Tibial artery (tissue), 4 donors: ENCODE measurements around the gene STN1.

Experiments used
- DNase-seq, 2 donors: peaks; one replicate each; pipeline ENCODE4 v3.0.0-alpha.2; 2019
- H3K27ac ChIP-seq, 2 donors: fragments of 200-600 bp; sonication (generic) in 1 of 2; 1 replicate in 1 of 2; 2 replicates in 1 of 2; pipeline ENCODE4 v1.5.1; 2018 to 2019; ENCODE audit warnings: mild to moderate bottlenecking in 1 of 2
- H3K27me3 ChIP-seq, 2 donors: fragments of 200-600 bp; sonication (generic) in 1 of 2; one replicate each; pipeline versions ENCODE4 v1.5.1 to v1.6.0; 2016 to 2019
- H3K36me3 ChIP-seq, 3 donors: fragments of 200-600 bp; sonication (generic) in 2 of 3; one replicate each; pipeline ENCODE4 v1.5.1; 2016 to 2019; ENCODE audit warnings: mild to moderate bottlenecking in 2 of 3
- H3K4me1 ChIP-seq, 4 donors: fragments of 200-600 bp; sonication (generic) in 2 of 4; 1 replicate in 3 of 4; 2 replicates in 1 of 4; pipeline ENCODE4 v1.5.1; 2016 to 2019
- H3K4me3 ChIP-seq, 2 donors: fragments of 200-600 bp; sonication (generic) in 1 of 2; 1 replicate in 1 of 2; 2 replicates in 1 of 2; pipeline ENCODE4 v1.5.1; 2018 to 2019; ENCODE audit warnings: mild to moderate bottlenecking in 2 of 2
- H3K9me3 ChIP-seq, 3 donors: fragments of 200-600 bp; sonication (generic) in 1 of 3; one replicate each; pipeline ENCODE4 v1.5.1; 2016 to 2019
- intact Hi-C: fragments of 100-400 bp; cut with DNase I; formaldehyde crosslinking; loops from one replicate; pipeline ENCODE4 v1.15.0; 2023; ENCODE audit warnings: low total_unique reads
- TF ChIP-seq, protein P1 (sequence below), 2 experiments: fragments of 200-600 bp in 1 of 2; fragments of 450-650 bp in 1 of 2; IDR thresholded peaks; one replicate each; pipeline ENCODE4 v1.5.1; 2017 to 2019; ENCODE audit warnings: antibody characterized with exemption in 2 of 2, mild to moderate bottlenecking in 1 of 2, moderate library complexity in 1 of 2

STN1 gene

DNA sequence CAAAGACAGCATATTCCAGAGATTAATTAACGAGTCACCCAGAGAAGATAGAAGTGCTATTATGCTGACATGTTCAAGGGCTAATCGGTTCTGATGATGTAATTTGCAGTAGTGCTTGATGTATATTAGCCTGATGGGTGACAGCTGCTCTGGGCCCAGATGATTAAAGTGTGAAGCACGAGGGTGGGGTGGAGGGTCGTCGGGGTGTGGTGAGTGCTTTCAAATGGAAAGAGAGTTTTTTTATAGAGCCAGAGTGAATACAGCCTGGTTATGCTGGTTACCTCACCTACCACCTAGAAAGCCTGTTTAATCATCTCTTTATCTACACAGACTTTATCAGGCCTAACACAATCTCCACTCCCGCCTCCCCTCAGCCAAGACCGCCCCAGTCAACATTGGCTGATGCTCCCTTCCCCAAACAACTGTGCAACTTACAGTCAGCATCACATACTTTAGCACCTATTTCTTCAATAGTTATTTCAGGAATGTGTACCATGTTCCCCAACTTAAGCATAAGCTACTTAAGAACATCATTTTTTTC is 11.5 kb upstream of the STN1 start:
- intact Hi-C loops: no loop called here
- DNase-seq: no peak
- no peak overlapping the region for H3K4me3 ChIP-seq
- H3K27ac ChIP-seq: no peak overlapping the region
- H3K36me3 ChIP-seq: no peaks in the 10 kb centered on the region
- no peaks in the 10 kb centered on the region for H3K9me3 ChIP-seq
- H3K4me1 ChIP-seq: no peaks in the 10 kb centered on the region
- no peaks in the 10 kb centered on the region for H3K27me3 ChIP-seq
- TF ChIP-seq, protein P1, sequence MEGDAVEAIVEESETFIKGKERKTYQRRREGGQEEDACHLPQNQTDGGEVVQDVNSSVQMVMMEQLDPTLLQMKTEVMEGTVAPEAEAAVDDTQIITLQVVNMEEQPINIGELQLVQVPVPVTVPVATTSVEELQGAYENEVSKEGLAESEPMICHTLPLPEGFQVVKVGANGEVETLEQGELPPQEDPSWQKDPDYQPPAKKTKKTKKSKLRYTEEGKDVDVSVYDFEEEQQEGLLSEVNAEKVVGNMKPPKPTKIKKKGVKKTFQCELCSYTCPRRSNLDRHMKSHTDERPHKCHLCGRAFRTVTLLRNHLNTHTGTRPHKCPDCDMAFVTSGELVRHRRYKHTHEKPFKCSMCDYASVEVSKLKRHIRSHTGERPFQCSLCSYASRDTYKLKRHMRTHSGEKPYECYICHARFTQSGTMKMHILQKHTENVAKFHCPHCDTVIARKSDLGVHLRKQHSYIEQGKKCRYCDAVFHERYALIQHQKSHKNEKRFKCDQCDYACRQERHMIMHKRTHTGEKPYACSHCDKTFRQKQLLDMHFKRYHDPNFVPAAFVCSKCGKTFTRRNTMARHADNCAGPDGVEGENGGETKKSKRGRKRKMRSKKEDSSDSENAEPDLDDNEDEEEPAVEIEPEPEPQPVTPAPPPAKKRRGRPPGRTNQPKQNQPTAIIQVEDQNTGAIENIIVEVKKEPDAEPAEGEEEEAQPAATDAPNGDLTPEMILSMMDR (IDR thresholded peaks at IDR 0.05): no peak

DNA sequence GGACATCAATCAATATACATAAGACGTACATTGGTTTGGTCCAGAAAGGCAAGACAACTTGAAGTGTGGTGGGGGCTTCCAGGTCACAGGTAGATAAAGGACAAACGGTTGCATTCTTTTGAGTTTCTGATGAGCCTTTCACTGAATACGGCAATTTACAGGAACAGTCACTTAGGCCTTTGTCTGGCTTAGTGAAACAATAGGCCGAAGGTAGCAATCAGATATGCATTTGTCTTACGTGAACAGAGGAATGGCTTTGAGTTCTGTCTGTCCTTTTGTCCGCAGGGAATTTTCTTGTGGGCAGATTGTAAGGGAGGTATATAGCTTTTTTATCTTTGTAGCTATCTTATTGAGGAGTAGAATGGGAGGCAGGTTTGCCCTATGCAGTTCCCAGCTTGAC is 10.8 kb upstream of the STN1 start:
- intact Hi-C loops: no loop called here

DNA sequence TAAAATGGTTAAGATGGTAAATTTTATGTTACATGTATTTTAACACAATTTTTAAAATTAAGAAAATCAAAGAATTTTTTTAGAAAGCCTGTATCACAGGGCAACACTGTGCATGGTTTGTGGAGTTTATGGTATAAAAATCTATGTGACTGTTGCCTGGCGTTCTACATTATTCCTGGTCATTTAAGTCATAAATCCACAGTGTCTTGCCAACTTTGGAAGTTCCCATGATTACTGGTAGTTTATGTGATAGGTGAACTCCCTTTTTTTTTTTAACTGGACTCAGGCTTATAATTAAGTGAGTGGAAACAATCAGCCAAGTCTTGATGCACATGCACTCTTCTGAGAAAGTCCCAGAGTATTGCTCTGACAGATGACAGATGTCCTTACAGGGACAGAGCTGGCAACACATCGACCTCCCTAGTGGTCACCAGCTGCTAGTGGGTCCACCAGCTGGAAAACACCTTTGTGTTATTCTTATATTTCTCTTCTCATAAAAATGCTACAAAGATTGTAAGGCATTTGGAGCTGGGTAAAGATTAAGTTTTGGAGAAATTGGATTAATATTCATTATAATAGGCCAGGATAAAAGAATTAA is 8.8 kb upstream of the STN1 start:
- H3K4me1 ChIP-seq: no peaks in the 10 kb centered on the region
- H3K27me3 ChIP-seq: no peaks in the 10 kb centered on the region
- H3K36me3 ChIP-seq: no peaks in the 10 kb centered on the region
- H3K9me3 ChIP-seq: no peaks in the 10 kb centered on the region
- DNase-seq: no peak
- TF ChIP-seq, protein P1 (IDR thresholded peaks at IDR 0.05): no peak
- no peak overlapping the region for H3K4me3 ChIP-seq
- intact Hi-C loops: no loop called here
- H3K27ac ChIP-seq: no peak overlapping the region

More for the DNA sequence above, 10.8 kb upstream of the STN1 start:
- Histone ChIP-seq H3K27me3 (no peaks in the 10 kb centered on the region), H3K27ac (no peak overlapping the region), H3K36me3 (no peaks in the 10 kb centered on the region), H3K4me3 (no peak overlapping the region), H3K9me3 (no peaks in the 10 kb centered on the region), H3K4me1 (no peaks in the 10 kb centered on the region)
- no peak for DNase-seq
- TF ChIP-seq, protein P1 (IDR thresholded peaks at IDR 0.05): no peak

DNA sequence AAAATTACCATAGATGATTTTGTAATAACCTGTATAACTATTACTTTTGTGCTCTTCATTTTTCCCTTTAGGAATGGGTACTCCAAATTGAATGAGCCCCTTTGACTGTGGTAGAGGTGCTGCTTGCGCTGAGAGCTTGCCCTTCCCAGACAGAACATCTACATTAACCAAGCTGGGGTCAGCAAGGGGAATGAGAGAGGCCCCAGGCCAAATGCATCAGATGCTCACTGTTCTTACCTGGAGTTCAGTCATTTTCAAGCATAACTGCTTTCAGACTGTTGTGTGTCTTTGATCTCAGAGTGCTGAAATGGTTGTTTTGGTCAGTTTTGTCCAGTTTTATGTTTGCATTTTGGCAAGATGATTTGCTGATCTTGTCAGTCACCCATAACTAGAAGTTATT is 7.6 kb upstream of the STN1 start:
- Histone ChIP-seq H3K4me1 (no peaks in the 10 kb centered on the region), H3K36me3 (no peaks in the 10 kb centered on the region), H3K9me3 (no peaks in the 10 kb centered on the region), H3K27ac (no peak overlapping the region), H3K27me3 (no peaks in the 10 kb centered on the region), H3K4me3 (no peak overlapping the region)
- DNase-seq: no peak
- TF ChIP-seq, protein P1 (IDR thresholded peaks at IDR 0.05): no peak
- intact Hi-C loops: no loop called here

DNA sequence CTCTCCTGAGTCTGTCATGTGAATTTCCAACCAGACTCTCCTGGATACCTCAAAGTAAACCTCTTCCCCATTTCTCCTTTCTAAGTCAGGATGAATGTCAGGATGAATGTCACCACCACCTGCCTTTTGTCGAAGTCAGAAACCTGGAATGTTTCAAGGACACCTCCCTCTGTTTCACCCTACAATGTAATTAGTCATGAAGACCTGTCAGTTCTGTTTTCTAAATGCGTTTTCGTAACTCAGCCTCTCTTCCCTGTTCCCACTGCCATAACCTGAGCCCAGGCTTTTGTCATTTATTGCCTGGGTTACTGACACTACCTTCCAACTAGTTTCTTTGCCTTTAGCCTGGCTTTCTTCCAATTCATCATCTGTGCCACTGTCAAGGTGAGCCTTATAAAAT is 5.5 kb upstream of the STN1 start:
- H3K27ac ChIP-seq: no peak overlapping the region
- no peak for DNase-seq

More for the DNA sequence above, 5.5 kb upstream of the STN1 start:
- H3K36me3 ChIP-seq: no peaks in the 10 kb centered on the region
- H3K27me3 ChIP-seq: no peaks in the 10 kb centered on the region
- H3K9me3 ChIP-seq: no peaks in the 10 kb centered on the region
- TF ChIP-seq, protein P1 (IDR thresholded peaks at IDR 0.05): no peak
- peaks cover 0 to 5% (median 4%) of the 10 kb centered on the region in 4 donors for H3K4me1 ChIP-seq
- intact Hi-C loops: no loop called here
- H3K4me3 ChIP-seq: no peak overlapping the region
